Measurements from ENCODE around the gene IVNS1ABP.

IVNS1ABP gene

DNA sequence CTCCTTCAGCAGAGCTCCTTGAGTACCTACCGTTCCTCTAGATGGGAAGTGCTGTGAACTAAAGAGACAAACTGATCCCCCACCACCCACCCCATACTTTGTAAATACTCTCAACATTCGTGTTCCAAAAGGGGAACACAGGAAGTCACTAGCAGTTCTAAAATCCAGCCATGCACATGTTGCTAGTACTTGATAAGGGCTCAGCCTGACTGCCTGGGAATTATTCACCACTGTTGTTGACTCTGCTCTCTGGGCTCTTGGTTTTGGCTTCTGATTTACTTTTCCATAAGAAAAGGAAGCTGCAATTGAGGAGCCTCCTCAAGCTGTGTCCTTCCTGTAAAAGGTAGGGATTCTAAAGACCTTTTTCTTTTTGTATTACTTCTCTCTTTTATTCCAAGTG lies 67.5 kb downstream of the IVNS1ABP start:
- TF ChIP-seq, protein P1, sequence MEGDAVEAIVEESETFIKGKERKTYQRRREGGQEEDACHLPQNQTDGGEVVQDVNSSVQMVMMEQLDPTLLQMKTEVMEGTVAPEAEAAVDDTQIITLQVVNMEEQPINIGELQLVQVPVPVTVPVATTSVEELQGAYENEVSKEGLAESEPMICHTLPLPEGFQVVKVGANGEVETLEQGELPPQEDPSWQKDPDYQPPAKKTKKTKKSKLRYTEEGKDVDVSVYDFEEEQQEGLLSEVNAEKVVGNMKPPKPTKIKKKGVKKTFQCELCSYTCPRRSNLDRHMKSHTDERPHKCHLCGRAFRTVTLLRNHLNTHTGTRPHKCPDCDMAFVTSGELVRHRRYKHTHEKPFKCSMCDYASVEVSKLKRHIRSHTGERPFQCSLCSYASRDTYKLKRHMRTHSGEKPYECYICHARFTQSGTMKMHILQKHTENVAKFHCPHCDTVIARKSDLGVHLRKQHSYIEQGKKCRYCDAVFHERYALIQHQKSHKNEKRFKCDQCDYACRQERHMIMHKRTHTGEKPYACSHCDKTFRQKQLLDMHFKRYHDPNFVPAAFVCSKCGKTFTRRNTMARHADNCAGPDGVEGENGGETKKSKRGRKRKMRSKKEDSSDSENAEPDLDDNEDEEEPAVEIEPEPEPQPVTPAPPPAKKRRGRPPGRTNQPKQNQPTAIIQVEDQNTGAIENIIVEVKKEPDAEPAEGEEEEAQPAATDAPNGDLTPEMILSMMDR (IDR thresholded peaks at IDR 0.05; ENCODE audit: insufficient read depth, low read depth, low read length, missing control alignments), result no peak
- H3K4me3 ChIP-seq (ENCODE audit: low read length), result no peak overlapping the region
- DNase-seq (ENCODE audit: low read depth), result no peak

All from epithelial cell of esophagus (primary cell).